H1 (cell line): ENCODE measurements around the gene AP2A2. TPM values are rescaled to one million over a fixed set of nuclear protein-coding genes. Genes with fewer than 3 reads are reported as not detected.
"Not testable (repeated sequence)": the region's sequence is repeated elsewhere in the genome, so short reads cannot be mapped to it uniquely, and the experiment has no call there.

Experiments
- CTCF ChIA-PET: fragments of 300-600 bp; sonication (Branson Sonifier 250); formaldehyde crosslinking; loops from one replicate; lab custom pipeline; 2021; ENCODE audit not compliant: partially characterized antibody; lab: Charles Lee
- POLR2A ChIA-PET: fragments of 300-600 bp; sonication (Branson Sonifier 250); formaldehyde crosslinking; loops from one replicate; lab custom pipeline; 2021; ENCODE audit warnings: inconsistent platforms; ENCODE audit not compliant: partially characterized antibody; lab: Charles Lee
- DNase-seq, 2 experiments: peaks; one replicate each; pipeline versions ENCODE4 v3.0.0 to v3.0.0-alpha.2; 2010 to 2022; ENCODE audit warnings: low spot score in 2 of 2, low read depth in 1 of 2, mixed read lengths in 1 of 2
- FAIRE-seq: peaks from 2 replicates; lab custom pipeline; 2011; peaks lifted over from hg19 to GRCh38; lab: Jason Lieb, UNC
- H2AFZ ChIP-seq: 2 replicates; pipeline ENCODE4 v1.8.1; 2012; ENCODE audit warnings: low read length, inconsistent platforms
- H2AK5ac ChIP-seq: 2 replicates; pipeline ENCODE4 v1.6.1; 2013; ENCODE audit warnings: low read depth, low read length
- H2BK120ac ChIP-seq: replicated peaks from 2 replicates; pipeline ENCODE3; 2013; ENCODE audit warnings: low read depth, low read length, inconsistent platforms
- H2BK12ac ChIP-seq: 2 replicates; pipeline ENCODE4 v1.6.1; 2013; ENCODE audit warnings: low read depth, low read length
- H2BK15ac ChIP-seq: 2 replicates; pipeline ENCODE4 v1.6.1; 2013; ENCODE audit warnings: low read length
- H2BK20ac ChIP-seq: 2 replicates; pipeline ENCODE4 v1.6.1; 2013; ENCODE audit warnings: low read length
- H2BK5ac ChIP-seq: 2 replicates; pipeline ENCODE4 v1.6.1; 2013; ENCODE audit warnings: low read depth, low read length
- H3K14ac ChIP-seq: 2 replicates; pipeline ENCODE4 v1.6.1; 2013; ENCODE audit warnings: inconsistent platforms; ENCODE audit not compliant: insufficient read length
- H3K18ac ChIP-seq: 2 replicates; pipeline ENCODE4 v1.6.1; 2013; ENCODE audit warnings: low read length; ENCODE audit errors: extremely low read depth
- H3K23ac ChIP-seq: 2 replicates; pipeline ENCODE4 v1.6.1; 2013; ENCODE audit warnings: inconsistent platforms; ENCODE audit not compliant: insufficient read length
- H3K23me2 ChIP-seq: 2 replicates; pipeline ENCODE4 v1.6.1; 2013; ENCODE audit warnings: low read depth, low read length
- H3K27ac ChIP-seq: 2 replicates; pipeline ENCODE4 v1.6.1; 2011; ENCODE audit warnings: low read depth, low read length, inconsistent platforms
- H3K27me3 ChIP-seq, 4 experiments: replicated peaks in 1 of 4; 1 replicate in 1 of 4; 2 replicates in 3 of 4; pipeline versions ENCODE4 v1.6.1 to v1.8.1; 2011 to 2013; ENCODE audit warnings: low read length in 3 of 4, mild to moderate bottlenecking in 3 of 4, inconsistent platforms in 2 of 4, mixed read lengths in 2 of 4, moderate library complexity in 1 of 4; ENCODE audit not compliant: control insufficient read depth in 3 of 4, insufficient read depth in 3 of 4; ENCODE audit errors: extremely low read depth in 1 of 4
- H3K36me3 ChIP-seq, 4 experiments: 2 replicates each; pipeline versions ENCODE4 v1.6.1 to v1.8.1; 2011 to 2013; ENCODE audit warnings: mild to moderate bottlenecking in 4 of 4, low read length in 3 of 4, moderate library complexity in 2 of 4, control low read depth in 1 of 4, inconsistent platforms in 1 of 4; ENCODE audit not compliant: insufficient read depth in 4 of 4, control insufficient read depth in 2 of 4
- H3K4ac ChIP-seq: replicated peaks from 2 replicates; pipeline ENCODE3; 2013; ENCODE audit warnings: low read length, low read depth, mixed read lengths, inconsistent platforms; ENCODE audit not compliant: insufficient read length
- H3K4me1 ChIP-seq, 4 experiments: replicated peaks in 1 of 4; 1 replicate in 1 of 4; 2 replicates in 3 of 4; pipeline versions ENCODE4 v1.6.1 to v1.8.1; 2011 to 2013; ENCODE audit warnings: low read length in 3 of 4, inconsistent platforms in 2 of 4, mixed read lengths in 1 of 4; ENCODE audit not compliant: insufficient read depth in 4 of 4, control insufficient read depth in 3 of 4
- H3K4me2 ChIP-seq, 2 experiments: 2 replicates each; pipeline versions ENCODE4 v1.6.1 to v1.8.1; 2011 to 2013; ENCODE audit warnings: low read depth in 2 of 2, low read length in 2 of 2, control low read depth in 1 of 2, inconsistent platforms in 1 of 2, mild to moderate bottlenecking in 1 of 2; ENCODE audit not compliant: insufficient read depth in 1 of 2
- H3K4me3 ChIP-seq, 4 experiments: fragments of 200-600, 300-600 bp in 1 of 4; sonication (generic), shearing (Covaris generic), sonication (Bioruptor Twin) in 1 of 4; 2 replicates each; pipeline versions ENCODE4 v1.5.1 to v1.8.1; 2011 to 2016; ENCODE audit warnings: low read length in 4 of 4, low read depth in 3 of 4, control low read depth in 2 of 4, inconsistent platforms in 2 of 4, mild to moderate bottlenecking in 2 of 4, mixed read lengths in 1 of 4, moderate library complexity in 1 of 4; ENCODE audit not compliant: insufficient read depth in 2 of 4; ENCODE audit errors: extremely low read depth in 1 of 4
- H3K56ac ChIP-seq: replicated peaks from 2 replicates; pipeline ENCODE3; 2013; ENCODE audit warnings: low read depth, mild to moderate bottlenecking, mixed read lengths, low read length, inconsistent platforms; ENCODE audit not compliant: insufficient read length
- H3K79me1 ChIP-seq: 2 replicates; pipeline ENCODE4 v1.6.1; 2013; ENCODE audit warnings: low read depth, low read length, control low read depth
- H3K79me2 ChIP-seq, 2 experiments: 2 replicates each; pipeline versions ENCODE4 v1.6.1 to v1.8.1; 2012 to 2013; ENCODE audit warnings: low read length in 2 of 2, mild to moderate bottlenecking in 2 of 2, inconsistent platforms in 1 of 2; ENCODE audit not compliant: insufficient read depth in 2 of 2, control insufficient read depth in 1 of 2
- H3K9ac ChIP-seq, 4 experiments: replicated peaks in 1 of 4; 1 replicate in 1 of 4; 2 replicates in 3 of 4; pipeline versions ENCODE4 v1.6.1 to v1.8.1; 2011 to 2013; ENCODE audit warnings: low read depth in 3 of 4, low read length in 3 of 4, control low read depth in 2 of 4, mild to moderate bottlenecking in 2 of 4, moderate library complexity in 2 of 4, inconsistent platforms in 1 of 4; ENCODE audit errors: extremely low read depth in 1 of 4
- H3K9me3 ChIP-seq, 2 experiments: 2 replicates each; pipeline versions ENCODE4 v1.6.1 to v1.8.1; 2012 to 2013; ENCODE audit warnings: mild to moderate bottlenecking in 2 of 2, moderate library complexity in 2 of 2, control low read depth in 1 of 2, inconsistent platforms in 1 of 2, low read depth in 1 of 2, low read length in 1 of 2, mixed read lengths in 1 of 2; ENCODE audit not compliant: insufficient read depth in 2 of 2
- H4K20me1 ChIP-seq, 2 experiments: replicated peaks in 1 of 2; 2 replicates each; pipeline versions ENCODE3 to v1.8.1; 2011 to 2013; ENCODE audit warnings: inconsistent platforms in 2 of 2, low read length in 2 of 2, mild to moderate bottlenecking in 1 of 2; ENCODE audit not compliant: insufficient read depth in 2 of 2, control insufficient read depth in 1 of 2
- H4K5ac ChIP-seq: 2 replicates; pipeline ENCODE4 v1.6.1; 2013; ENCODE audit warnings: low read length, low read depth, mixed read lengths, inconsistent platforms; ENCODE audit not compliant: insufficient read length
- H4K8ac ChIP-seq: 2 replicates; pipeline ENCODE4 v1.8.0; 2013; ENCODE audit warnings: mild to moderate bottlenecking, moderate library complexity, low read length, inconsistent platforms; ENCODE audit not compliant: insufficient read depth; ENCODE audit errors: extremely low read depth
- H4K91ac ChIP-seq: replicated peaks from 2 replicates; pipeline ENCODE3; 2013; ENCODE audit warnings: low read length, mixed read lengths, inconsistent platforms; ENCODE audit not compliant: insufficient read length
- GABPA ChIP-seq: IDR thresholded peaks from 2 replicates; pipeline ENCODE4 v1.6.1; 2011; ENCODE audit warnings: mild to moderate bottlenecking, low read length, moderate library complexity, borderline replicate concordance; ENCODE audit not compliant: insufficient read depth
- JUN ChIP-seq: IDR thresholded peaks from 2 replicates; pipeline ENCODE4 v1.6.1; 2011; ENCODE audit warnings: low read depth, mild to moderate bottlenecking, improper control_type of control experiment, low read length
- NANOG ChIP-seq: IDR thresholded peaks from 2 replicates; pipeline ENCODE4 v1.6.1; 2011; ENCODE audit warnings: low read length, low read depth, mild to moderate bottlenecking, inconsistent platforms; ENCODE audit not compliant: insufficient read depth, poor library complexity, severe bottlenecking
- RNF2 ChIP-seq: fragments of 200-900, 300-1000 bp; sonication (generic); IDR thresholded peaks from 2 replicates; pipeline ENCODE4 v1.7.1; 2016; ENCODE audit warnings: borderline replicate concordance, low read depth, mild to moderate bottlenecking, antibody characterized with exemption, low read length; ENCODE audit not compliant: poor library complexity, severe bottlenecking; ENCODE audit errors: missing control alignments
- SUZ12 ChIP-seq: fragments of 200-600 bp; sonication (generic); IDR thresholded peaks from 2 replicates; pipeline ENCODE4 v1.6.1; 2012; ENCODE audit warnings: mild to moderate bottlenecking, inconsistent platforms, low read length, moderate library complexity, mixed read lengths
- whole genome bisulfite sequencing, 2 experiments: shearing (Covaris generic) in 1 of 2; methylation state at CpG; one replicate each; pipeline versions ENCODE4 v1.1.6 to v1.1.7; 2013 to 2015; ENCODE audit warnings: low lambda C conversion rate in 2 of 2, mixed read lengths in 2 of 2, inconsistent platforms in 1 of 2, low coverage in 1 of 2, missing lambda C conversion rate in 1 of 2; ENCODE audit not compliant: insufficient replicate concordance in 2 of 2, insufficient coverage in 1 of 2, insufficient read length in 1 of 2; ENCODE audit errors: extremely low coverage in 1 of 2, missing lambda C conversion rate in 1 of 2; 5-methylcytosine and 5-hydroxymethylcytosine counted together
- polyA plus RNA-seq, 7 experiments: library from polyadenylated mRNA; depleted of rRNA in 3 of 7; stranded (reverse) in 5 of 7; unstranded in 2 of 7; fragments of >200 nt in 5 of 7; fragments of 200-250 nt in 2 of 7; gene quantifications; 1 replicate in 5 of 7; 2 replicates in 1 of 7; 4 replicates in 1 of 7; pipeline versions ENCODE4 v1.2.1 to v1.2.3, GENCODE V29; 2011 to 2013; ENCODE audit warnings: missing spikeins in 2 of 7, mixed read lengths in 2 of 7
- total RNA-seq: library from RNA; stranded (reverse); fragmentation: NEBNext Ultra II Directional; extraction: Animal tissue kit (Norgen Biotek cat#: 25700); gene quantifications from 2 replicates; pipeline ENCODE4 v1.2.1, GENCODE V29; 2021

AP2A2 gene
- total and polyA plus RNA-seq, 2 of the 8 experiments (the other 6 are each of a cell fraction or from before 2014, with no cell fraction given), result 50.0 to 65.0 TPM

- TF ChIP-seq RNF2 (no peak), JUN (no peak), SUZ12 (no peak), NANOG (no peak), GABPA (no peak)
- TF ChIP-seq, all 59 proteins: peak for 0
Measured at GRCh38 chr11:973237-973636, 47.6 kb downstream of the AP2A2 start (continued).

GRCh38 chr11:975376-975775 is 49.7 kb downstream of the AP2A2 start:
- H3K4me3 ChIP-seq, H3K14ac ChIP-seq, H2BK15ac ChIP-seq, H3K4me2 ChIP-seq, H3K27me3 ChIP-seq, H3K27ac ChIP-seq, H3K23me2 ChIP-seq, H4K8ac ChIP-seq, H3K79me1 ChIP-seq, DNase-seq, H3K9me3 ChIP-seq, H3K23ac ChIP-seq, H3K18ac ChIP-seq, H2AFZ ChIP-seq, H4K91ac ChIP-seq, H2BK120ac ChIP-seq, H4K5ac ChIP-seq, FAIRE-seq, H2AK5ac ChIP-seq, H3K4me1 ChIP-seq, H2BK12ac ChIP-seq, H2BK20ac ChIP-seq, H3K56ac ChIP-seq, H2BK5ac ChIP-seq, H3K4ac ChIP-seq, H3K79me2 ChIP-seq, H3K9ac ChIP-seq: not testable (repeated sequence)
- ChIA-PET CTCF (interaction anchor here (0.6 to 3.8 kb wide), 24 partner anchors 12 to 128 kb away, joined by 3 to 36 read pairs (median 4); partner anchors contain the start of gene AP2A2), POLR2A (interaction anchor here (0.7 to 1.8 kb wide), 4 partner anchors 9 to 102 kb away, joined by 3 to 5 read pairs (median 4); no protein-coding TSS in a partner anchor)
- H3K36me3 ChIP-seq, result peaks cover 5 to 22% (median 17%) of the 10 kb centered on the region in 4 experiments; a peak in 5 of 8 replicates
- peaks cover 0 to 11% of the 10 kb centered on the region in 2 experiments for H4K20me1 ChIP-seq
- 88% methylated on average over 40 of the region's 41 CpGs; no CpG with 5 or more reads in 1 of the 2 experiments for WGBS, 2 experiments
